ENCODE measurements around the gene MUC5B.

The MUC5B gene

DNA sequence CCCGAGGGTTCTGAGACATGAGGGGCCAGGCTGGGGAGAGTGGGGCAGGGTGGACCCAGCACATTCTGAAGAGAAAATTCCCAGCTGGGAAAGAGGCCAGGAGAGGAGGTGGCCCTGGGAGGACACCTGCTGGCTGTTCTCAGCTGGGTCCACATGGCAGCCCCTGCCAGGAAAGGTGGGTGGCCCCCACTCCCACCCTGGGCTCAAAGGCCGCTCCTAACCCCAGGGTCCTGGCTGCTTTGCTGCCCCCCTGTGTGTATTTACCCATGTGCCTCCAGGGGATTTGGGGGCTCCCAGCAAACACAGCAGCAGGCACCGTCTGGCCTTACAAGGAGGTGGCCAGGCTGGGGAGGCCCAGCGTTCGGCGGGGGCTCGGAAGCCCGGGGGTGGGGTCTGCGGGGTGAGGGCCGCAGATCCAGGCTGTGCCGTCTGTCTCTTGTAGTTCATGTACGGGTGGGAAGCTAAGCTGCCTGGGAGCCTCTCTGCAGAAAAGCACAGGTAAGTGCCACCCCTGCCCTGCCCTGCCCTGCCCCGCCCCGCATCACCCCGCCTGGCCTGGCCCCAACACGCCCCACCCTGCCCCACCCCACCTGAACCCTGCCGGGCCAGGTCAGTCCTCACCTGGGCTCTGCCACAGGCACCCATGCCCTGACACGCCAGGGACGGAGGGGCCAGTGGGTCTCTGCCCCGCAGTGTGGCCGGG is 10.6 kb downstream of the MUC5B start:
- Histone ChIP-seq H3K9ac (ENCODE audit: low read depth, low read length) (no peak overlapping the region), H3K4me1 (ENCODE audit: control insufficient read depth, insufficient read depth, low read length) (no peaks in the 10 kb centered on the region), H3K4me3 (ENCODE audit: low read length) (no peak overlapping the region), H3K9me3 (replicated peaks; ENCODE audit: low read length) (no peaks in the 10 kb centered on the region), H3K4me2 (ENCODE audit: low read length) (no peak overlapping the region), H3K36me3 (ENCODE audit: insufficient read depth, low read length) (no peaks in the 10 kb centered on the region), H3K27me3 (ENCODE audit: control insufficient read depth, insufficient read depth, low read length) (peaks cover 3% of the 10 kb centered on the region)

DNA sequence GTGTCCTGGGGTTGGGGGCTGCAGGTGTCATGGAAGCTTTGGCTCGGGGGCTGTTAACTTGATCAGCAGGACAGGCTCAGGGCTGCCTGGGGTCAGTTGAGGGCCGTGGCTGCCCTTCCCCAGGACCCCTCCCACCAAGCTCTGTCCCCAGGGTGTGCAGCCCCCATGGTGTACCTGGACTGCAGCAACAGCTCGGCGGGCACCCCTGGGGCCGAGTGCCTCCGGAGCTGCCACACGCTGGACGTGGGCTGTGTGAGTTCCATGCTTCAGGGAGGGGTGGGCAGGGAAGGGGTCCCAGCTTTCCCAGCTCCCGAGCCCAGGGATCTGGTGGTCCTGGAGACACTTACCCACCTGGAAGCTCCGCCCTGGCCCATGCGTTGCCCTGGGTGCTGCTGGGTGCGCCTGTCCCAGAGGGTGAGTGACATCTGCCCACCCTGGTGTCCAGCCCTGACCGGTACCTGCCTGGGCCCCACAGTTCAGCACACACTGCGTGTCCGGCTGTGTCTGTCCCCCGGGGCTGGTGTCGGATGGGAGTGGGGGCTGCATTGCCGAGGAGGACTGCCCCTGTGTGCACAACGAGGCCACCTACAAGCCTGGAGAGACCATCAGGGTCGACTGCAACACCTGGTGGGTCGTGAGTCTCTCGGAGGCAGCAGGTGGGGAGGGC is 11.3 kb downstream of the MUC5B start:
- Histone ChIP-seq H3K4me1 (ENCODE audit: control insufficient read depth, insufficient read depth, low read length) (no peaks in the 10 kb centered on the region), H3K9ac (ENCODE audit: low read depth, low read length) (no peak overlapping the region), H3K27me3 (ENCODE audit: control insufficient read depth, insufficient read depth, low read length) (peaks cover 3% of the 10 kb centered on the region), H3K36me3 (ENCODE audit: insufficient read depth, low read length) (no peaks in the 10 kb centered on the region), H3K9me3 (replicated peaks; ENCODE audit: low read length) (no peaks in the 10 kb centered on the region), H3K4me2 (ENCODE audit: low read length) (no peak overlapping the region), H3K4me3 (ENCODE audit: low read length) (no peak overlapping the region)

DNA sequence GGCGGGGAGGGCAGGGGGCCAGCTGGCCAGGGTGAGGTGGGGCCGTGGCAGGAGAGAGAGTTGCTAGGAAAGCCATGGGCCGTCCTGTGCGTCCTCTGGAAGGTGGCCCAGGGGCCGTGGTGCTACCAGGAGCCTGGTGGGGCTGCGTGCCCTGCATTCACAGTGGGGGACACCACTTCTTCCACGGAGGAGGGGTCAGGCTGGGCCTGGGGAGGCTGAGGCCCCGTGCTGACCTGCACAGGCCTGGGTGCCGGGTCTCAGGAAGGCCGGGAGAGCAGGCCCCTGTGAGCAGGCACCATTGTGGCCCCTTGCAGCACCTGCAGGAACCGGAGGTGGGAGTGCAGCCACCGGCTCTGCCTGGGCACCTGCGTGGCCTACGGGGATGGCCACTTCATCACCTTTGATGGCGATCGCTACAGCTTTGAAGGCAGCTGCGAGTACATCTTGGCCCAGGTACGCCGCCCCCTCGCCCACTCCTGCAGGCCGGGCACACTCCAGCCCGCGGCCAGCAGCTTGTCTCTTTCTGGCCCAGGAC is 12.0 kb downstream of the MUC5B start:
- H3K4me1 ChIP-seq (ENCODE audit: control insufficient read depth, insufficient read depth, low read length), result no peaks in the 10 kb centered on the region
- no peaks in the 10 kb centered on the region for H3K9me3 ChIP-seq (replicated peaks; ENCODE audit: low read length)
- H3K9ac ChIP-seq (ENCODE audit: low read depth, low read length), result no peak overlapping the region

DNA sequence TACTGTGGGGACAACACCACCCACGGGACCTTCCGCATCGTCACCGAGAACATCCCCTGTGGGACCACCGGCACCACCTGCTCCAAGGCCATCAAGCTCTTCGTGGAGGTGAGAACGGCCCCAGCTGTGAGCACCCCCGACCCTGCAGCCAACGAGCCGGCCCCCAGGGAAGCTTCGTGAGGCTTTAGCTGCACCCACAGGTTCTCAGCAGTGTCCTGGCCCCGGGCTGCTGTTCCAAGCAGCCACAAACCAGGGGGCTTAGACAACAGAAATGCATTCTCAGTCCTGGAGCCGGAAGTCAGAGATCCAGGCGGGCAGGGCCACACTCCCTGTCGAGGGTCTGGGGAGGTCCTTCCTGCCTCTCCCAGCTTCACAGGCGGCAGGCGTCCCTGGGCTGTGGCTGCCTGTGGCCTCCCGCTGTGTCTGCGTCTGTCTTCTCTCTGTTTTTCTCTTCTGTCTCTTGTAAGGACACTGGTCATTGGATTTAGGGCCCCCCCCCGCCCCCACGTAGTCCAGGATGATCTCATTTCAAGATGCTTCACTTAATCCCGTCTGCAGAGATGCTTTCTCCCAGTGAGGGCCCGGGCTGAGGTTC is 12.5 kb downstream of the MUC5B start:
- peaks cover 3% of the 10 kb centered on the region for H3K27me3 ChIP-seq (ENCODE audit: control insufficient read depth, insufficient read depth, low read length)
- no peak overlapping the region for H3K4me3 ChIP-seq (ENCODE audit: low read length)
- no peak overlapping the region for H3K9ac ChIP-seq (ENCODE audit: low read depth, low read length)
- no peaks in the 10 kb centered on the region for H3K36me3 ChIP-seq (ENCODE audit: insufficient read depth, low read length)
- no peak overlapping the region for H3K4me2 ChIP-seq (ENCODE audit: low read length)
- no peaks in the 10 kb centered on the region for H3K4me1 ChIP-seq (ENCODE audit: control insufficient read depth, insufficient read depth, low read length)
- no peaks in the 10 kb centered on the region for H3K9me3 ChIP-seq (replicated peaks; ENCODE audit: low read length)

More for the DNA sequence above, 12.0 kb downstream of the MUC5B start:
- H3K4me3 ChIP-seq (ENCODE audit: low read length), result no peak overlapping the region
- no peak overlapping the region for H3K4me2 ChIP-seq (ENCODE audit: low read length)
- peaks cover 3% of the 10 kb centered on the region for H3K27me3 ChIP-seq (ENCODE audit: control insufficient read depth, insufficient read depth, low read length)
- H3K36me3 ChIP-seq (ENCODE audit: insufficient read depth, low read length), result no peaks in the 10 kb centered on the region

DNA sequence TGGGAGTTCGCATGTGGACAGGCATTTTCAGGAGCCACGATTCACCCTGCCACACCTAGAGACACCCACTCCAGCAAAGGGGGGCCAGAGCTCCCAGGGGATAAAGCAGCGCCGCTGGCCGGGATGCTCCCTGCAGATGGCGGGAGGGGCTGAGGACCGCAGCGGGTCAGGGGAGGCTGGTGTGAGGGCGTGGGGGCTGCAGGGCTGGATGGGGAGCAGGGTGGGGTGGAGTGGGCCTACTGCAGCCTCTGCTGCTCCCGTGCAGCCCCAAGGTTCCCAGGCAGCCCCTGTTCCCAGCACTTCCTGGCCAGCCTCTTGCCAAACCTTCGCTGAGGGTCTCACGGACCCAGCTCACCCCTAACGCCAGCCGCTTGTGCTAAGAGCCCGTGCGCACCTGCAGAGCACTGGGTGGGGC is 13.0 kb downstream of the MUC5B start:
- Histone ChIP-seq H3K4me3 (ENCODE audit: low read length) (no peak overlapping the region), H3K9ac (ENCODE audit: low read depth, low read length) (no peak overlapping the region), H3K27me3 (ENCODE audit: control insufficient read depth, insufficient read depth, low read length) (peaks cover 3% of the 10 kb centered on the region), H3K4me1 (ENCODE audit: control insufficient read depth, insufficient read depth, low read length) (no peaks in the 10 kb centered on the region), H3K9me3 (replicated peaks; ENCODE audit: low read length) (no peaks in the 10 kb centered on the region), H3K4me2 (ENCODE audit: low read length) (no peak overlapping the region), H3K36me3 (ENCODE audit: insufficient read depth, low read length) (no peaks in the 10 kb centered on the region)

DNA sequence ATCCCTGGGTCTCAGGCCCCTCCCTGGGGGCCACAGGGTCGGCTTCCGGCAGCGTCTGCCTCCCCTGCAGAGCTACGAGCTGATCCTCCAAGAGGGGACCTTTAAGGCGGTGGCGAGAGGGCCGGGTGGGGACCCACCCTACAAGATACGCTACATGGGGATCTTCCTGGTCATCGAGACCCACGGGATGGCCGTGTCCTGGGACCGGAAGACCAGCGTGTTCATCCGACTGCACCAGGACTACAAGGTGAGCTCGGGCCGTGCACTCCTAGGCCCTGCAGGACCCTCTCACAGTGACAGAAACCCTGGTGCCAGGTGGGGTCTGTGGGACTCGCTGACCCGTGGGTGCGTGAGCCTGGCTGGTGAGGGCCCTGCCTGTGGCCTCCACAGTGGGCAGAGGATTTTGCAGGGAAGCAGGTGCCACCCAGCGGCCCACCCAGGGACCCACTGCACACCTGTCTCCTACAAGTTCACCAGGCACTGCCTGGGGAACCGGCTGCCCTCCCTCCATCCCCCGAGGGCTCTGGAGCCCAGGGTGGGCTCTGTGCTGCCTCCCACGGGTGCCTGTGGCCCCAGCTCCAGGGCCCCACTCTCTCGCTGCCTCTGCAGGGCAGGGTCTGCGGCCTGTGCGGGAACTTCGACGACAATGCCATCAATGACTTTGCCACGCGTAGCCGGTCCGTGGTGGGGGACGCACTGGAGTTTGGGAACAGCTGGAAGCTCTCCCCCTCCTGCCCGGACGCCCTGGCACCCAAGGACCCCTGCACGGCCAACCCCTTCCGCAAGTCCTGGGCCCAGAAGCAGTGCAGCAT is 13.7 kb downstream of the MUC5B start:
- no peak overlapping the region for H3K4me3 ChIP-seq (ENCODE audit: low read length)
- H3K9me3 ChIP-seq (replicated peaks; ENCODE audit: low read length), result no peaks in the 10 kb centered on the region
- peaks cover 3% of the 10 kb centered on the region for H3K27me3 ChIP-seq (ENCODE audit: control insufficient read depth, insufficient read depth, low read length)
- no peaks in the 10 kb centered on the region for H3K36me3 ChIP-seq (ENCODE audit: insufficient read depth, low read length)
- H3K4me1 ChIP-seq (ENCODE audit: control insufficient read depth, insufficient read depth, low read length), result no peaks in the 10 kb centered on the region
- no peak overlapping the region for H3K9ac ChIP-seq (ENCODE audit: low read depth, low read length)
- H3K4me2 ChIP-seq (ENCODE audit: low read length), result no peak overlapping the region

DNA sequence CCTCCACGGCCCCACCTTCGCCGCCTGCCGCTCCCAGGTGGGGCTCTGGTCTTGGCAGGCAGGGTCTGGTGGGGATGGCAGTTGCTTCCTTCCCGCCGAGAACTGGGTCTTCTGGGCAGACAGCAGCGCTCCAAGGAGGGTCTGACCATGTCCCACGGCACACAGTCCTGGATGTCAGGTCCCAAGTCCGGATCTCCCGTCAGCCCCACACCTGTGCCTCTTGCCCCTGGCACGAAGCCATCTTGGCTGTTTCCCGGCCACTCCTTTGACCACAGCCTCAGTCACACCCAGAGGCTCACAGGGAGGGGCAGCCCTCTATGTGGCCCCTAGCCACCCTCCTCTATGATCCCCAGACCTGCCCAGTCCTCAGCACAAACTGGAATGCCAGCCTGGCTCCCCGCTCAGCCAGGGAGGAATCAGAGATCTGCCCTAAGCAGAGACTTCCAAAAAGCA is 14.3 kb downstream of the MUC5B start:
- Histone ChIP-seq H3K4me2 (ENCODE audit: low read length) (no peak overlapping the region), H3K9me3 (replicated peaks; ENCODE audit: low read length) (no peaks in the 10 kb centered on the region), H3K27me3 (ENCODE audit: control insufficient read depth, insufficient read depth, low read length) (peaks cover 3% of the 10 kb centered on the region), H3K4me3 (ENCODE audit: low read length) (no peak overlapping the region), H3K36me3 (ENCODE audit: insufficient read depth, low read length) (no peaks in the 10 kb centered on the region), H3K9ac (ENCODE audit: low read depth, low read length) (no peak overlapping the region), H3K4me1 (ENCODE audit: control insufficient read depth, insufficient read depth, low read length) (no peaks in the 10 kb centered on the region)

DNA sequence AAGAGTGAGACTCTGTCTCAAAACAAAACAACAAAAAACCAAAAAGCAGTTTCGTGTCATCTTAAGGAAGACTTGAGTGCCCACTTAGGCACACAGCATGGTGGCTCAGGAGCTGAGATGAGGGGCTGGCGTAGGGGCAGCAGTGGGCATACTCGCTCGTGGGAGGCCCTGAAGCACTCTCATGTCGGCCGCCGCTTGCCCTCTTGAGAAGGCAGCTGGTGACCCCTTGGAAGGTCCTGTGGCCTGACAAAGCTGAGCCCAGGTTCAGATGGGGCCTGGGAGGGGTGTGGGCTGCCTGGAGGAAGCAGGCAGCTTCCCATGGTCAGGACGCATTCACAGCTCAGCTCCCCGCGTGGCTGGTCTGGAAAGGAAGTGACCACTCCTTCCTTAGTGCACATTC is 15.0 kb downstream of the MUC5B start:
- no peaks in the 10 kb centered on the region for H3K9me3 ChIP-seq (replicated peaks; ENCODE audit: low read length)
- H3K4me3 ChIP-seq (ENCODE audit: low read length), result no peak overlapping the region
- H3K9ac ChIP-seq (ENCODE audit: low read depth, low read length), result no peak overlapping the region

DNA sequence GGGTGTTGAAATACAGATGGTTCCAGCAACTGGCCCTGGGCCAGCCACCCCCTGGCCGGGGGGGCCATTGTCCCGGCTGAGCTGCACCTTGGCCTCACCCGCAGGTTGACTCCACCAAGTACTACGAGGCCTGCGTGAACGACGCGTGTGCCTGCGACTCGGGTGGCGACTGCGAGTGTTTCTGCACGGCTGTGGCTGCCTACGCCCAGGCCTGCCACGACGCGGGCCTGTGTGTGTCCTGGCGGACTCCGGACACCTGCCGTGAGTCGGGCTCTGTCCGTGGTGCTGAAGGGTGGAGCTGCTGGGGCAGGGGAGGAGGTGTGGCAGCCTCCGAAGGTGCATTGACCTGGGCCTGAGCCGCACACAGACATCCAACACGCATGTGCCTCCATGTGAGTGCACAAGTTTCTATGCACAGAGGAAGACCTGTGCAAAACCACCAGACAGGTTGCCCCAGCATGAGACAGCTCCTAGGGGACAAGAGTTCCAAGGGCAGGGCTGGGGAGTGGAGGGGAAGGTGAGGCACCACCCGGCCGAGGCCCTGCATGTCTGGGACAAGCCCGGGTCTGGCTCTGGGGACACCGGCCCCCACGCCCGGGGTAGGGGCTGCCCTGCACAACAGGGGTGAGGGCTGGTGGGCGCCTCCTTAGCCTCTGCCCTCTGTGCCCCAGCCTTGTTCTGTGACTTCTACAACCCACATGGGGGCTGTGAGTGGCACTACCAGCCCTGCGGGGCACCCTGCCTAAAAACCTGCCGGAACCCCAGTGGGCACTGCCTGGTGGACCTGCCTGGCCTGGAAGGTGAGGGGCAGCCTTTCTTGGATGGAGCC is 16.1 kb downstream of the MUC5B start:
- Histone ChIP-seq H3K9ac (ENCODE audit: low read depth, low read length) (no peak overlapping the region), H3K27me3 (ENCODE audit: control insufficient read depth, insufficient read depth, low read length) (peaks cover 3% of the 10 kb centered on the region), H3K4me1 (ENCODE audit: control insufficient read depth, insufficient read depth, low read length) (no peaks in the 10 kb centered on the region), H3K36me3 (ENCODE audit: insufficient read depth, low read length) (no peaks in the 10 kb centered on the region), H3K4me3 (ENCODE audit: low read length) (no peak overlapping the region), H3K4me2 (ENCODE audit: low read length) (no peak overlapping the region), H3K9me3 (replicated peaks; ENCODE audit: low read length) (no peaks in the 10 kb centered on the region)

More for the DNA sequence above, 15.0 kb downstream of the MUC5B start:
- no peaks in the 10 kb centered on the region for H3K4me1 ChIP-seq (ENCODE audit: control insufficient read depth, insufficient read depth, low read length)
- peaks cover 3% of the 10 kb centered on the region for H3K27me3 ChIP-seq (ENCODE audit: control insufficient read depth, insufficient read depth, low read length)
- H3K4me2 ChIP-seq (ENCODE audit: low read length), result no peak overlapping the region
- H3K36me3 ChIP-seq (ENCODE audit: insufficient read depth, low read length), result no peaks in the 10 kb centered on the region

DNA sequence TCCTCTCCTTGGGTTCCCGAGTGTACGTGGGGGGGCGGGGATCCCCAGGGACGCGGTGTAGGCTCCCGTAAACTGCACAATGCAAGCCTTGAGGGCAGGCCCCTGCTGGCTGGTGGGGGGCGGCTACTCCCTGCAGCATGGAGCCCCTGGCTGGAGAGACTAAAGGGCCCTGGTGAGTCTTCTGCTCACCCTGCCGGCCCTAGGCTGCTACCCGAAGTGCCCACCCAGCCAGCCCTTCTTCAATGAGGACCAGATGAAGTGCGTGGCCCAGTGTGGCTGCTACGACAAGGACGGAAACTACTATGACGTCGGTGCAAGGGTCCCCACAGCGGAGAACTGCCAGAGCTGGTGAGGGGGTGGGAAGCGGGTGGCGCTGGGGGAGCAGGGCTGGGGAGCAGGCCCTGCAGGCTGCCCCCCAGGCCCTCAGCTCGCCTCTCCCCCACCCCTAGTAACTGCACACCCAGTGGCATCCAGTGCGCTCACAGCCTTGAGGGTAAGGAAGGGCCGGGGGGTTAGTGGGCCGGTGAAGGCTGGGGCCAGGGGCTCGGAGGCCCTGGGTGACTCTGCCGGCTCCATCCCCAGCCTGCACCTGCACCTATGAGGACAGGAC is 16.8 kb downstream of the MUC5B start:
- Histone ChIP-seq H3K4me3 (ENCODE audit: low read length) (no peak overlapping the region), H3K36me3 (ENCODE audit: insufficient read depth, low read length) (no peaks in the 10 kb centered on the region), H3K27me3 (ENCODE audit: control insufficient read depth, insufficient read depth, low read length) (peaks cover 3% of the 10 kb centered on the region), H3K4me2 (ENCODE audit: low read length) (no peak overlapping the region), H3K9me3 (replicated peaks; ENCODE audit: low read length) (no peaks in the 10 kb centered on the region), H3K9ac (ENCODE audit: low read depth, low read length) (no peak overlapping the region), H3K4me1 (ENCODE audit: control insufficient read depth, insufficient read depth, low read length) (no peaks in the 10 kb centered on the region)

Measured in skeletal muscle satellite cell (primary cell).